GM12878 (cell line): ENCODE results near the gene REEP1.

Experiments
- CREM ChIP-seq: IDR thresholded peaks from 2 replicates; pipeline ENCODE4 v1.6.1; 2014; ENCODE audit warnings: antibody characterized with exemption, low read depth
- CTCF ChIP-seq, 3 experiments: IDR thresholded peaks in 2 of 3; conservative IDR thresholded peaks in 1 of 3; 2 replicates each; pipeline ENCODE4 v1.5.1; 2011; ENCODE audit warnings: low read depth in 3 of 3, low read length in 3 of 3, mild to moderate bottlenecking in 3 of 3, control low read depth in 2 of 3, moderate library complexity in 2 of 3, inconsistent platforms in 1 of 3, mixed read lengths in 1 of 3; ENCODE audit not compliant: control insufficient read depth in 2 of 3, insufficient read depth in 1 of 3; ENCODE audit errors: extremely low read depth in 1 of 3
- E2F4 ChIP-seq: IDR thresholded peaks from 2 replicates; pipeline ENCODE4 v1.6.1; 2012; ENCODE audit warnings: low read depth, low read length, improper control_type of control experiment
- ESRRA ChIP-seq: IDR thresholded peaks from 2 replicates; pipeline ENCODE4 v1.6.1; 2012; ENCODE audit warnings: mild to moderate bottlenecking, low read length, improper control_type of control experiment
- POLR2AphosphoS5 ChIP-seq: IDR thresholded peaks from 2 replicates; pipeline ENCODE4 v1.6.1; 2011; ENCODE audit warnings: mild to moderate bottlenecking, low read length, inconsistent platforms
- RELA ChIP-seq: fragments of 450-650 bp; IDR thresholded peaks from 2 replicates; pipeline ENCODE4 v1.8.0; 2014; ENCODE audit warnings: borderline replicate concordance; ENCODE audit not compliant: partially characterized antibody
- ZNF687 ChIP-seq: fragments of 450-650 bp; IDR thresholded peaks from 2 replicates; pipeline ENCODE4 v1.6.1; 2017; ENCODE audit warnings: mild to moderate bottlenecking, moderate library complexity

DNA sequence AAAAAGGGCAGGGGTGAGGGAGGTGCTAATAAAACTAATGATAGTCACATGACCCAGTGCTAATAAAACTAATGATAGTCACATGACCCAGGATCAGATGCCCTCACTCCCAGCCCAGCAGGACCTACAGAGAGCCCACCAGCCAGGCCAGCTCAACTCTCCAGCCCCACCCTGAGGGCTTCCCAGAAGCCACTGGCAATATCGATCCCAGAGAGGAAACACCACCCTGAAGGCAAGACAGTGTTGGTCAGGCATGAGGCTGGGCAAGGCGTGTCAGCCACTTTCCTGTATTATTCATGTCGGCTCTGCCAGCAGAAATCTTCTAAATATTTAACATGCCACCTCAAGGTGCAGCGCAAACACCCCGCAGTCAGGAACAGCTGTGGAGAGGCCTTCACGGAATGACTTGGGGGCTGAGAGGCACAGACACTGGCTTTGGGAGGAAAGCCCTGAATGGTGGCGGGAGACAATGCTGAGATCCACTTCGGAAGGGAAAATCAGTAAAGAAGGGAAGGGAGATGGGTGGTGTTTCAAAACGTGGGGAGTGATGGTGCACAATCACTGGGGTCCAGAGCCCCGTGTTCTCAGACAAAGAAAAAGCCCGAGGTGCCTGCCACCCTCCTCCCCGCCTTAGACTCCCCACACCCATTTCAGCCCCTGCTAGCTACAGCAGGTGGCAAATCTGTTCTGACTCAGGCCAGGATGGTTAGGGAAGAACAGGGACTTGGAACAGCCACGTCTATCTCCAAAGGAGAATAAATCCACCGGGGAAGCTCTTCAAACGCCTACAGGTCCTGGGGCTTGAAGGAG, 1.4 kb downstream of the REEP1 start:
- TF ChIP-seq CTCF (IDR thresholded peaks at IDR 0.05 in 2 of 3, conservative IDR thresholded peaks at IDR 0.05 in 1 of 3; ENCODE audit: control insufficient read depth in 2 of 3, extremely low read depth in 1 of 3, insufficient read depth in 1 of 3, low read depth in 3 of 3, low read length in 3 of 3), result no peak
- TF ChIP-seq ZNF687, result no peak
- TF ChIP-seq E2F4, result no peak
- no peak for TF ChIP-seq ESRRA
- TF ChIP-seq CREM, result no peak
- no peak for TF ChIP-seq POLR2AphosphoS5
- no peak for TF ChIP-seq RELA
